ENCODE results near the gene GRB10. TPM values are rescaled to one million over a fixed set of nuclear protein-coding genes. Genes with fewer than 3 reads are reported as not detected.

GRB10 gene
- total and polyA plus RNA-seq, 2 donors (not counting 3 experiments of a cell fraction or from before 2014, with no cell fraction given): 43.7 to 240 TPM

DNA sequence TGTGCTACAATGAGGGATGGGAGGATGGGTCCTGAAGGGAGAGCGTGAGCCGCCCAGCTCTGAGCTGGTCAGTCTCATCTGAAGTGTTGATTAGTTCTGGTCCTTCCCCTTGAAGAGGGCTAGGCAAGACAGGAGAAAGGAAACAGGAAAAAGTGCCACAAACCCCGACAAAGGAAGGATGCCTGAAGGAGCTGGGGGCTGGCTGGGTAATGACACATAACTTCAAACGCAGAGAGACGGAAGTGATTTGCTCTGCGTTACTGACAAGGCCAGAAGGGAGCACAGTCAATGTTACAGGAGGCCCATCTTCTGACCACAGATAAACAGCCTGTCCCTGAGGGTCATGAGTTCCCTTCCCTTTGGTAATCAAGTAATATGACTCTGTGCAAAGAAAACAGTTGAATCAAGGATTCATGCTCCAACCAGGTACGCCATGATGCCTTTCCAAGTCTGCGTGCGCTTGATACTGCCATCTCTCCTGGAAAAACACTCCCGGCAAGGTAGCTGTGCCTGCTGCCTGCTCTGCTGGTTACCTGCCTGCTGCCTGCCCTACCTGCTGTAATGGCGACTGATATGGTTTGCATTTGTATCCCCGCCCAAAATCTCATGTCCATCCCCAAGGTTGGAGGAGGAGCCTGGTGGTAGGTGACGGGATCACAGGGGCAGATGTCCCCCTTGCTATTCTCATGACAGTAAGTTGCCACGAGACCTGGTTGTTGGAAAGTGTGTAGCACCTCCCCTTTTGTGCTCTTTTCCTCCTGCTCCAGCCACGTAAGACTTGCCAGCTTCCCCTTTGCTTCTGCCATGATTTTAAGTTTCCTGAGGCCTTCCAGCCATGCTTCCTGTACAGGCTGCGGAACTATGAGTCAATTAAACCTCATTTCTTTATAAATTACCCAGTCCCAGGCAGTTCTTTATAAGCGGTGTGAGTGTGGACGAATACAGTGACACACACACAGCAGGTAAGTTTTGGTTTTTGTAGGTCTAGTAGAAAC, 57.9 kb downstream of the GRB10 start:
- H3K9ac ChIP-seq (replicated peaks; ENCODE audit: extremely low read depth, insufficient read depth, low read length): no peak overlapping the region
- H4K20me1 ChIP-seq (replicated peaks; ENCODE audit: control insufficient read depth, extremely low read depth, insufficient read depth, low read length): no peaks in the 10 kb centered on the region
- H3K36me3 ChIP-seq (ENCODE audit: control insufficient read depth in 2 of 2, extremely low read depth in 1 of 2, insufficient read depth in 2 of 2, low read length in 2 of 2): peaks cover 0 to 13% of the 10 kb centered on the region in 2 experiments
- H3K9me1 ChIP-seq (replicated peaks; ENCODE audit: control insufficient read depth, extremely low read depth, insufficient read depth, low read length): no peaks in the 10 kb centered on the region
- peaks cover 66% of the 10 kb centered on the region for H3K4me1 ChIP-seq (ENCODE audit: control insufficient read depth, extremely low read depth, insufficient read depth, low read length)
- H3K79me2 ChIP-seq (ENCODE audit: control insufficient read depth, insufficient read depth, low read length): peaks cover 92% of the 10 kb centered on the region
- ChIA-PET CTCF (interaction anchor here (1.0 to 1.2 kb wide), 3 partner anchors 15 to 416 kb away, joined by 3 read pairs; no protein-coding TSS in a partner anchor), POLR2A (no interaction called here)
- TF ChIP-seq JUN (IDR thresholded peaks at IDR 0.05; ENCODE audit: borderline replicate concordance, insufficient read depth, insufficient read length, low read depth): peak; percentile 16
- TF ChIP-seq MYC (IDR thresholded peaks at IDR 0.05; ENCODE audit: low read depth, low read length): no peak
- no peak overlapping the region for H3K4me3 ChIP-seq (replicated peaks in 1 of 3; ENCODE audit: insufficient read depth in 1 of 3, low read depth in 1 of 3, low read length in 3 of 3)
- no peak overlapping the region for H3K4me2 ChIP-seq (ENCODE audit: insufficient read depth, low read length)
- peak overlapping the region; percentile 56 for H3K27ac ChIP-seq (ENCODE audit: insufficient read depth, low read depth, low read length)
- BruUV-seq (replicated peaks): no TSS peak
- intact Hi-C loops (cut with micrococcal nuclease) (loop anchor here (2.0 to 5.0 kb wide), 3 partner anchors 68 to 227 kb away; no protein-coding TSS in a partner anchor), dilution Hi-C loops (cut with MboI; ENCODE audit: extremely low pct_ligation_motif_present, low sequenced_read_pairs) (no loop called here)
- H3K9me3 ChIP-seq (replicated peaks; ENCODE audit: control insufficient read depth, insufficient read depth, low read length): no peaks in the 10 kb centered on the region
- no peaks in the 10 kb centered on the region for H3K27me3 ChIP-seq (ENCODE audit: control insufficient read depth in 2 of 2, insufficient read depth in 2 of 2, low read length in 2 of 2)
- DNase-seq (ENCODE audit: low read depth, low spot score) (peak; percentile 42), FAIRE-seq (peak; percentile 56)
- H2AFZ ChIP-seq (ENCODE audit: low read depth, low read length): no peak overlapping the region

DNA sequence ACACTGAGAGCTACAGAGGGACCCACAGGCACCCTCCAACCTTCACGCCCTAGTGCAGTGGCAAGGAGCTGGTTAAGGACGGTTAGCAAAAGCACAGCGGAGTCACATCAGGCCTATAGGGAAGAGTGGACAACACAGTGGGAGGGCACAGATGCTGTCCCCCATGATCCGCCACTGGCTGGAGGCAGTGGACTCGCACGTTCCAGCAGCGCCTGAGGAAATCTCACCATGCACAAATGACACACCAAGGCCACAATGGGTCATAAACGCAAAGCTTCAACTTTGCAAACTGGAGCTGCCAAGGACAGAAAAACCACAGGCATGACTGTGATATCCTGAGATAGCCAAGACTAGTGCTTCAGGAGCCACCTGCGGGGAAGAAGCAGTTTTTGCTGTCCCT, 58.8 kb downstream of the GRB10 start:
- CTCF ChIA-PET: interaction anchor here (1.0 to 1.3 kb wide), 3 partner anchors 16 to 417 kb away, joined by 3 to 6 read pairs (median 3); no protein-coding TSS in a partner anchor
- TF ChIP-seq EZH2 (IDR thresholded peaks at IDR 0.05; ENCODE audit: borderline replicate concordance, low read depth, low read length, severe bottlenecking): no peak
- TF ChIP-seq, protein P1, sequence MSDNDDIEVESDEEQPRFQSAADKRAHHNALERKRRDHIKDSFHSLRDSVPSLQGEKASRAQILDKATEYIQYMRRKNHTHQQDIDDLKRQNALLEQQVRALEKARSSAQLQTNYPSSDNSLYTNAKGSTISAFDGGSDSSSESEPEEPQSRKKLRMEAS (IDR thresholded peaks at IDR 0.05; ENCODE audit: insufficient read depth, insufficient read length): no peak
- TF ChIP-seq POLR2AphosphoS5 (IDR thresholded peaks at IDR 0.05; ENCODE audit: insufficient read depth, low read depth, low read length): no peak
- no peak for TF ChIP-seq FOS (IDR thresholded peaks at IDR 0.05; ENCODE audit: borderline replicate concordance, insufficient read depth, low read length)
- no peak for TF ChIP-seq GATA2 (IDR thresholded peaks at IDR 0.05; ENCODE audit: insufficient read depth, insufficient read length, low read depth, low read length)
- TF ChIP-seq POLR2A (IDR thresholded peaks at IDR 0.05; ENCODE audit: low read depth, low read length): no peak
- no peak for TF ChIP-seq MYC (IDR thresholded peaks at IDR 0.05; ENCODE audit: low read depth, low read length)
- H3K79me2 ChIP-seq (ENCODE audit: control insufficient read depth, insufficient read depth, low read length): peaks cover 91% of the 10 kb centered on the region
- no peak overlapping the region for H3K9ac ChIP-seq (replicated peaks; ENCODE audit: extremely low read depth, insufficient read depth, low read length)
- no peak for FAIRE-seq
- BruUV-seq (replicated peaks): no TSS peak
- no peak overlapping the region for H2AFZ ChIP-seq (ENCODE audit: low read depth, low read length)
- peaks cover 1% of the 10 kb centered on the region for H4K20me1 ChIP-seq (replicated peaks; ENCODE audit: control insufficient read depth, extremely low read depth, insufficient read depth, low read length)
- intact Hi-C loops (cut with micrococcal nuclease) (loop anchor here (2.0 kb wide), 1 partner anchor 69 kb away; no protein-coding TSS in a partner anchor), dilution Hi-C loops (cut with MboI; ENCODE audit: extremely low pct_ligation_motif_present, low sequenced_read_pairs) (no loop called here)
- POLR2A ChIA-PET: no interaction called here
- H3K9me3 ChIP-seq (replicated peaks; ENCODE audit: control insufficient read depth, insufficient read depth, low read length): no peaks in the 10 kb centered on the region
- peaks cover 73% of the 10 kb centered on the region for H3K4me1 ChIP-seq (ENCODE audit: control insufficient read depth, extremely low read depth, insufficient read depth, low read length)
- no peak for DNase-seq (ENCODE audit: low read depth, low spot score)
- no peak overlapping the region for H3K27ac ChIP-seq (ENCODE audit: insufficient read depth, low read depth, low read length)
- no peaks in the 10 kb centered on the region for H3K9me1 ChIP-seq (replicated peaks; ENCODE audit: control insufficient read depth, extremely low read depth, insufficient read depth, low read length)
- H3K4me2 ChIP-seq (ENCODE audit: insufficient read depth, low read length): no peak overlapping the region
- peaks cover 0 to 13% of the 10 kb centered on the region in 2 experiments for H3K36me3 ChIP-seq (ENCODE audit: control insufficient read depth in 2 of 2, extremely low read depth in 1 of 2, insufficient read depth in 2 of 2, low read length in 2 of 2)
- H3K27me3 ChIP-seq (ENCODE audit: control insufficient read depth in 2 of 2, insufficient read depth in 2 of 2, low read length in 2 of 2): no peaks in the 10 kb centered on the region
- H3K4me3 ChIP-seq (replicated peaks in 1 of 3; ENCODE audit: insufficient read depth in 1 of 3, low read depth in 1 of 3, low read length in 3 of 3): no peak overlapping the region

Measured in endothelial cell of umbilical vein (primary cell).